Cardiac septum (tissue), 1 donor: ENCODE data around the gene MEOX1. TPM values are rescaled to one million over a fixed set of nuclear protein-coding genes. Genes with fewer than 3 reads are reported as not detected.
A peak's percentile ranks its signal among the peaks of the same experiment; 100 is the strongest.

Source experiments
- DNase-seq: peaks from one replicate; pipeline ENCODE4 v3.0.0-alpha.2; 2020; ENCODE audit warnings: low spot score
- intact Hi-C: fragments of 100-400 bp; cut with DNase I; formaldehyde crosslinking; loops from one replicate; pipeline ENCODE4 v1.14.0; 2022
- total RNA-seq: library from RNA; stranded (reverse); fragmentation: NEBNext Ultra II Directional; extraction: Animal tissue kit (Norgen Biotek cat#: 25700); gene quantifications from one replicate; pipeline ENCODE4 v1.2.1, GENCODE V29; 2021
- donor health status: DM: no; HTN: no; CAD: no.

MEOX1 gene
- total RNA-seq, 1 donor from 2014 or later = 19.8 TPM

DNA sequence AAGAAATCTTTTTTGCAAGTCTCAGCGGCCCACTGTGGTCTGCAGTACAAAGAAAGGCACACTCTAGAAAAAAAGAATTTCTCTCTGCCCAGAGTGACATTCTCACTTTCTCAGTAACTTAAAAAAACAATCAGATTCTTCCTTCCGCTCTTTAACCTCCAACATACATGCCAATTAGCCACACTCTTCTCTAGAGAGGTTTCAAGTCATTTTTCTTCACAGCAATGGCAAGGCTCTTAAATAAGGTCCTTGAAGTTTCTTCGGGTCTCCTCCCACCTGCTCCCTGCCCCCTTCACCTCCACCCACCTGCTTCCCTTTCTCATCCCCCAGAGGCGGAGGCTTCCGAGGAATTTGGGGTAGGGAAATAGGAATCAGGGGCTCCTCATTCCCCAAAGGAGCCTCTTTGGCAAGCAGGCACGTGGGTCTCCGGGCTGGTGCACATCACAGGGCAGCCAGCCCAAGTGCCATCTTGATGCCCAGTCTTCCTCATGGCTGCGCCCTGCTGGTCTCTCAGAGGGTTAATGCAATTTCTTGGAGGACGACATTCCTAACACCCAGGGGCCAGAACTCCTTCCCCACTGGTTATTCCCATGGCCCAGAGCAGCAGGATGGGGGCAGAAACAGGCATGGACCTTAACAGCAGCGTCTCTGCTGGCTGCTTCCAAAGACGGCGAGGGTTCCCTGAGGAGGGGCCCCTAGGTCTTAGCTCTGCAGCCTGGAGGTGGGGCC is 855 bp upstream of the MEOX1 start:
- intact Hi-C loops = loop anchor here (1.0 kb wide), 1 partner anchor 16 kb away; no protein-coding TSS in a partner anchor
- DNase-seq = no peak

DNA sequence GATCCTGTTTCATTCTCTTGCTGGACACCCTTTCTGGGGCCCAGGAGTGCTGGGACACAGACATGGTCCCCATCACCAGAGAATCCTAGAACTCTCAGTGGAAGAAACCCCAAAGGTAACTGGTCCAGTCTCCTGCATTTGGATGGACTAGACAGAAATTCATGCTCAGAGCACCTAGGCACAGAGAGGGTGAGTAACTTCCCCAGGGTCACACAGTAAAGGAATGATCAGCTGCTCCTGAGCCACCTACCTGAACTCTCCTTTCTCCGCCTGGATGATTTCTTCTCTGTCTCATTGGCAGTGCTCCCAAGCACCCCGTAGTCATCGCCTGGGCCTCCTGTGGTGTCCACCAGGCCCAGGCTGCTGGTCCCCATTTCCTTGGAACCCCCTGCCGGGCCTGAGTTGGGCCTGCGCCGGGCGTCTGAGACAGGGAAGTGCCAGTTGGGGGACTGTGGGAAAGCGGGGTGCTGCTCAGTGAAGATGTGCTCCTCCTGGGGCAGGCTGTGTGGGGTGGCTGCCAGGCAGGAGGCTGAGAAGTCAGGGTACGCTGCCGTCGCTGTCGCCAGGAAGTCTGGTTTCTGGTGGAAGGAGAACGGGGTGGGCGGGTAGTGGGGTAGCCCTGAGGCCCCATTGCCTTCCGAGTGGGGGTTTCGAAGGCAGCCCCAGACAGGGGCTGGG is 767 bp downstream of the MEOX1 start:
- intact Hi-C loops = no loop called here
- DNase-seq = no peak

DNA sequence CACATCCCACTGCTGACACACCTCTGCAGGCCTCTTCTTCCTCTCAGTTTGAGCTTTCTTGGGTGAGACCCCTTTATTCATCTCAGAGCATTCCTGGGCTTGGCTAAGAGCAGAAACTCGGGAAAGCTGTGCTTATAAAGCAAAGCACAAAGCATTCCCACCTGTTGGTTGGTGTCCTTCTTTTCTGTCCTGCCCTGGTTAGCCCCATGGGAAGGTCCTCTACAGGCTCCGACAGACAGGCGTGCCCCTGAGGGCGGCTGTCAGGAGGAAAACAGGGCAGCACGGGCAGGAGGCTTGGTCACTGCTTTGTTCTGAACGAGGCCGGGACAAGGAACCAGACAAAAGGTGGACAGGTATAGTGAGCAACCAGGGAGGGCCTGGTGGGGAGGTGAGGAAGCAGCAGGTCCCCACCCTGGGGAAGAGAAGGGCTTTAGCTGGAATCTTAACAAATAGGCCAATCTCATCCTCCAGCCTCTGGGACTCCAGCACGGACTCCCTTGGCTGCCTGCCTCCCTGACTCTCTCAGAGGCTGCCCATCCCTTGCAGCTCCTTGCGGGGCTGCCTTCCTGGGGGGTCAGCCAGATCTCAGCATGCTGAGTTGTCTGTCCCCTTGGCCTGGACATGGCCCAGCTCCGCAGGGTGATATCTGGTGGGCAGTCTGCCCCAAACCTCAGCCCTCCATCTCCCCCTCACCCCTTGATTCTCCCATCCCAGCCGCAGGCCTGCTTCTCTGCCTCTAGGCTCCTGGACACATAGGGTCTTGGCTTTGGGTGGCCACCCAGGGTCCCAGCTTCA is 1.7 kb downstream of the MEOX1 start:
- DNase-seq = no peak
- intact Hi-C loops = no loop called here

DNA sequence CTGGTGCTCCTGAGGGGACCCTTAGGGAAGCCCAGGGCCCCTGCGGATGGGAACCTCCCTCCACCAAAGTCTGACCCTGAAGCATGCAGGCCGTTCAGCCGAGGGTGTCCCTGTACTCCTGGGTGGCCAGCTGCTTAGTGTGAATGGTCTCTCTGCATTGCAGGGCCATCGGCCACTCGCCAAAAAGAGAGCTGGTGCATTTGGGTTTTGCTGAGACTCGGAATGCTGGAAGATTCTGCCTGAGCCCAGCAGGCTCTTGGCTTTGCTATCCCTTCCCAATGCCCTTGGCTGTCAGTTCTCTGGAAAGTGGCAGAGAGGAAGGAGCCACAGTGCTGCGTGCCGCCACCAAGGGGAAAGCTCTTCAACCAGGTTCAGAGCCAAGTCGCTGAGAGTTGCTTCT is 2.8 kb downstream of the MEOX1 start:
- intact Hi-C loops = no loop called here
- no peak for DNase-seq

DNA sequence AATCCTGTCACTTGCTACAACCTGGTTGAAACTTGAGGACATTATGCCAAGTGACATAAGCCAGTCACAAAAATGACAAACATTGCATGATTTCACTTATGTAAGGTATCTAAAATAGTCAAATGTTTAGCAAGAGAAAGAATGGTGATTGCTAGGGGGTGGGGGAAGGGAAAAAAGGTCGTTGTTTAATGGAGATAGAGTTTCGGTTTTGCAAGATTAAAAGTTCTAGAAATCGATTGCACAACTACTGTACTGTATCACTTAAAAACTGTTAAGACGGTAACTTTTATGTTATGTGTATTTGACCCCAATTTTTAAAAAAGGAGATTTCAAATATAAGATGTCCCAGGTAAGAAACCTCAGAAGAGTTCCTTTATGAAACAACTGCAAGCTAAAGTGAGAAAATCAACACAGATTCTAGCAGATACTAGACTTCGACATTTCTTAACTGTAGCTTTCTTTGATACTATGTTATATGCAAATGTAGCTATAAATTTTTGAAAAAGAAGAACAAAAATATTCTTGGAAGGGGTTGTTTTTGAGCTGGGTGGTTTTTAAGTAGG is 5.9 kb downstream of the MEOX1 start:
- DNase-seq = no peak
- intact Hi-C loops = no loop called here

- intact Hi-C loops = no loop called here
- no peak for DNase-seq
Observed at GRCh38 chr17:43652124-43652480, 9.6 kb downstream of the MEOX1 start.

GRCh38 chr17:43650471-43650870 is 11.3 kb downstream of the MEOX1 start:
- no peak for DNase-seq
- intact Hi-C loops = no loop called here

GRCh38 chr17:43648916-43649315 is 12.8 kb downstream of the MEOX1 start:
- intact Hi-C loops = loop anchor here (5.0 kb wide), 1 partner anchor 57 kb away; no protein-coding TSS in a partner anchor
- no peak for DNase-seq

- DNase-seq = peak; percentile 89
- intact Hi-C loops = loop anchor here (1.0 to 5.0 kb wide), 2 partner anchors 16 to 54 kb away; no protein-coding TSS in a partner anchor
Observed at GRCh38 chr17:43645765-43646481, 15.8 kb downstream of the MEOX1 start.

- intact Hi-C loops = loop anchor here (5.0 kb wide), 1 partner anchor 53 kb away; no protein-coding TSS in a partner anchor
- no peak for DNase-seq
Observed at GRCh38 chr17:43645450-43645764, 16.3 kb downstream of the MEOX1 start.

DNA sequence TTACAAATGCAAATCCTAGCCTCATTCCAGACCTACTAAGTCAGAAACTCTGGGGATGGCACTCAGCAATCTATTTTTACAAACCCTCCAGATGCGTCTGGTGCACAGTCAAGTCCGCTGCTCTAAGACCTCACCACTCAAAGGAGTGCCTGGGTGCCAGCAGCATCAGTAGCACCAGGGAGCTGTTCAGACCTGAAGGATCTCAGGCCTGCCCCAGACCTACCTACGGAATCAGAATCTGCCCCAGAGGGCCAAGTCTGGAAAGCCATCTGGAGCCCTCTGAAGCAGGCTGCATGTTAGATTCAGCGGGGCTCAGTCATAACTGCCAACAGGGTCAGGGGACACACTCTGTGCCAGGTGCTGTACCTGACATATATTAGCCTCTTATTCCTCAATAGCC is 17.6 kb downstream of the MEOX1 start:
- intact Hi-C loops = no loop called here
- no peak for DNase-seq

DNA sequence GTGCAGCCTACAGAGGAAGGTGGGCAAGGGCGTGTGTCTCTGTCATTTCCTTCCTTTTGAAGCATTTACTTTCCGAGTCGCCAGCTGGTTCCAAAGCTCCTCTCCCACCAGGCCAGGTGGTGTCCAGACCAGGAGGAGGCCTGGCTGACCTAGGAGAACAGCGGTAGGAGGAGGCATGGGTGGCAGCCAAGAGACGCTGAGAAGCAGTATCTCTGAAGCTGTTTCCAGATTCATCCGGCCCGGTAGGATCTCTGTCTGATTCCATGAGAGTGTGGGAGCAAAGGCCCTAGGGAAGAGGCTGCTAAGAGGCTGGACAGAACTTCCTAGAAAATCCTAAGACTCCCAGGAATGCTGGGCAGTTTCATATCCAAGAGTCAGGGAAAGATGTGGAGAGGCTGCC is 20.3 kb downstream of the MEOX1 start:
- intact Hi-C loops = no loop called here
- DNase-seq = no peak

GRCh38 chr17:43640491-43641252 is 21.1 kb downstream of the MEOX1 start:
- no peak for DNase-seq
- intact Hi-C loops = no loop called here

DNA sequence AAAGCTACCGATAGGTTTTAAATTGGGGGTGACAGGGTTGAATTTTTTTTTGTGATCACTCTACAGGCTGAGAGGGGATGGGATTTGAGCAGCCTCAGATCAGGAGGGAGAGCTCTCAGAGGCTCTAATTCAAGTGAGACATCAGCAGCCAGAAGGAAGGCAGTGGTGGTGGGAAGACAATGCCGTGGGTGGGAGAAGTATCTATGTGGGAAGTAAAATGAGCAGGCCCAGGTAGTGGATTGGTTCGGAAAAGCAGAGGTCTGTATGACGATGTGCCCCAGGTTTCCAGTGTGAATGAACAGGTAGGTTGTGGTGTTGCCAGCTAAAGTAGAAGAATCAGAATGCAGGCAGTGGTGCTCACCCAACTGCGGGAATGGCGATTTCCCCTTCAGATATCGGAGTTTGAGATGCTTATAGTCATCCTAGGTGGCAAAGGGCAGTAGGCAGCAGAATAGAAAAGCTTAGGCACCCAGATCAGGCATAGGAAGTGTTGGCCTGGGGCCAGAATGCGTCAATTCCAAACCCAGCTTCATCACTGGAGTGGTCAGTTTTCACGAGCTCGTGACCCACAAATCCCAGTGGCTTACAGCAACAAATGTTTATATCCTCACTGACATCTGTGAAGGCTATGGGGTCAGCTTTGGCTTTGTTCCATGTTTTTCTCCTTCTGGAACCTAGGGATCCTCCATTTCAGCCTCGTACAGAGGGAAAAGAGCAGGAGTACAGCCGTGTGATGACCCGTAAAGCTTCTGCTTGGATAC is 24.0 kb downstream of the MEOX1 start:
- no peak for DNase-seq
- intact Hi-C loops = loop anchor here (5.0 kb wide), 2 partner anchors 35 to 40 kb away; no protein-coding TSS in a partner anchor

DNA sequence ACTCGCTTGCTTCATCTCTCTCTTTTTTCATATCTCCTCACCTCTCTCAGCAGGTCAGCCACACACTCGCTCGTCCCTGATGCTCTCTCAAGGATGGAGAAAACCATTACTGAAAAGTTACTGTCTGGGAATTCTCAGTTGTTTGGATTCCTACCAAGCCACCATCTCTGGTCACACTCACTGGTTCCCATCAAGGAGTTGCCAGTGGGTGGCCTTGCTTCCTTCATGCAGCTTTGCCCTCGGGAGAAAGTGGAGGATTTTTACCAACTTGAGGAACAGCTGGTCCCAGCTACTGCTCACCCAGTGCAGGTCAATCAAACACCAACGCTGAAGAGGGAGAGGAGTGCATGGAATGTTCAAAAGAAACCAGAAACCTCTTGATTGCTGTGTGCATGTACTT is 25.3 kb downstream of the MEOX1 start:
- no peak for DNase-seq
- intact Hi-C loops = loop anchor here (5.0 kb wide), 2 partner anchors 36 to 39 kb away; no protein-coding TSS in a partner anchor

DNA sequence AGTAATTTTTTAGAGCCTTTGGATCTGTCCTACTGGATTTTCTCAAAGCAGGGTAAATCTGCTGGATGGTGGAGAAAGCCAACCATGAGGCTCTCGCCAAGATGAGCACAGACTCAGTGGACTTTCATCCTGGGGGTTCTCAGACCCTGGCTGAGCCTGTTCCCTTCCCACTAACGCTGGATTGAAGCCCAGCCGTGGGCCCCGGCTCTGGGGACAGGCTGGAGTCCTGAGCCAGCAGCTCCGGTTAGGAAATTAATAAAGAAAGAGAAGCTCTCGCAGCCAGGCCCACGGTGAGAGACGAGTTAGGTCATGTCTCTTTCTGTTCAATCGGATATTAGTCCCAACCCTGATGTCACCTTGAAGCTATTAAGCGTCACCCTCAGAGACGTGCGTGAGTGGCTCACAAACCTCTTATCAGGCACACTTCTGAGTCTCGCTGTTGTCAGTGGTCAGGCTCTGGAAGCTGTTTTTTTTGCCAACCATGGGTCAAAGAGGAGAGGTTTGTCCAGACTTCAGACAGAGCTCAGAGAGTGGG is 27.1 kb downstream of the MEOX1 start:
- DNase-seq = no peak
- intact Hi-C loops = loop anchor here (5.0 kb wide), 2 partner anchors 37 to 38 kb away; no protein-coding TSS in a partner anchor

DNA sequence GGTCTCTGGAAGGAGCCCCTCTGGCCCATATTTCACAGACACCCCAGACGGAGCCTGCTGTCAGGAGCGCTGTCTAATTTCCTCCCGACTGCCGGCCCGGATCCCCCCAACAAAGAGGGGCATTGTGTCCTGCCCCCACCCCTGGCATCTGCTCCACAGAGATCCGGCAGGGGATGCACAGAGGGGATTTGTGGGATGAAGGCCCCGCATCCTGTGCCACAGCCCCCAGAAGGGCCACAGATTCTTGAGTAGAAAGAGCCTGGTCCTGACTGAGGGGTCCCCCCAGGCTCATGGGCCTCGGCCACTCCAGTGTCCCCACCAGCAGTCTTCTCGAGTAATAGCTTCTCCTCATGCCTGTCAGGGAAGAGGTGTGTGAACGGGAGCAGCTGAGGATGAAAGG is 29.5 kb downstream of the MEOX1 start:
- DNase-seq = no peak
- intact Hi-C loops = no loop called here

DNA sequence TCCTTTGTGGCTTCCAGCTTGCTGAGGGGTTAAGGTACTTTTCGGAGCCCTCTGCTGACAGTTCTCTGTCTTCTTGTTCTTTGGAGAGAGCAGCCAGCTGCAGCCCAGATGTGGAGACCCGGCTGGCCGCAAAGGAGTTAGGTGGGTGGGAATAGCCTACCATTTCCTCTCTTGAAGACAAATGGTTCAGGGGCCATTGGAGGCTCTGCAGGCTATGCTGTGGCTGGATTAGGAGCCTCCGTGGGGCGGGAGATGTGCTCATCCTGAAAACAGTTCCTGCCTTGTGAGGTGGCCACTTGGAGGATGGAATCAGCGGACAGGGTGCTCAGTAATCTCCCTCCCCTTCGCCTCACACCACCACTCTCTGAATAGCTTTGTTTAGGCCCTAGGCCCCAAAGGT is 30.3 kb downstream of the MEOX1 start:
- no peak for DNase-seq
- intact Hi-C loops = no loop called here
